Measurements from ENCODE around the gene FBXL7.

FBXL7 gene

GRCh38 chr5:15783734-15784133 is 283.8 kb downstream of the FBXL7 start:
- no peak overlapping the region for H3K4me2 ChIP-seq (ENCODE audit: low read length)
- H3K9me3 ChIP-seq (ENCODE audit: low read length), result no peaks in the 10 kb centered on the region
- H3F3A ChIP-seq (ENCODE audit: insufficient read depth, low read length), result no peaks in the 10 kb centered on the region
- H2AFZ ChIP-seq (ENCODE audit: low read length), result no peak overlapping the region
- no peaks in the 10 kb centered on the region for H4K20me1 ChIP-seq (ENCODE audit: insufficient read depth, low read length)
- H3K4me1 ChIP-seq (ENCODE audit: insufficient read depth, low read length, severe bottlenecking), result no peaks in the 10 kb centered on the region
- H3K27me3 ChIP-seq (ENCODE audit: insufficient read depth, low read length), result no peaks in the 10 kb centered on the region
- H3K9ac ChIP-seq (ENCODE audit: low read length), result no peak overlapping the region
- no peak overlapping the region for H3K27ac ChIP-seq (ENCODE audit: low read depth, low read length, poor library complexity, severe bottlenecking)
- no peaks in the 10 kb centered on the region for H3K79me2 ChIP-seq (ENCODE audit: insufficient read depth, low read length)
- no peaks in the 10 kb centered on the region for H3K36me3 ChIP-seq (ENCODE audit: insufficient read depth, low read length)
- no peak overlapping the region for H3K4me3 ChIP-seq (ENCODE audit: low read depth, low read length, poor library complexity, severe bottlenecking)
- TF ChIP-seq EZH2 (IDR thresholded peaks at IDR 0.05; ENCODE audit: borderline replicate concordance, low read length), result no peak
- no peak for TF ChIP-seq CTCF (IDR thresholded peaks at IDR 0.05; ENCODE audit: low read length)
- H3K9me2 ChIP-seq (ENCODE audit: low read depth, low read length), result no peaks in the 10 kb centered on the region

- H3K9me2 ChIP-seq (ENCODE audit: low read depth, low read length), result no peaks in the 10 kb centered on the region
- no peaks in the 10 kb centered on the region for H3K4me1 ChIP-seq (ENCODE audit: insufficient read depth, low read length, severe bottlenecking)
- no peak overlapping the region for H3K9ac ChIP-seq (ENCODE audit: low read length)
- H3K4me3 ChIP-seq (ENCODE audit: low read depth, low read length, poor library complexity, severe bottlenecking), result no peak overlapping the region
- H3K9me3 ChIP-seq (ENCODE audit: low read length), result no peaks in the 10 kb centered on the region
- no peak for TF ChIP-seq CTCF (IDR thresholded peaks at IDR 0.05; ENCODE audit: low read length)
- no peak for TF ChIP-seq EZH2 (IDR thresholded peaks at IDR 0.05; ENCODE audit: borderline replicate concordance, low read length)
- no peak overlapping the region for H3K27ac ChIP-seq (ENCODE audit: low read depth, low read length, poor library complexity, severe bottlenecking)
- no peak overlapping the region for H3K4me2 ChIP-seq (ENCODE audit: low read length)
- no peaks in the 10 kb centered on the region for H3K36me3 ChIP-seq (ENCODE audit: insufficient read depth, low read length)
- H3F3A ChIP-seq (ENCODE audit: insufficient read depth, low read length), result no peaks in the 10 kb centered on the region
- H3K27me3 ChIP-seq (ENCODE audit: insufficient read depth, low read length), result no peaks in the 10 kb centered on the region
- H2AFZ ChIP-seq (ENCODE audit: low read length), result no peak overlapping the region
- H3K79me2 ChIP-seq (ENCODE audit: insufficient read depth, low read length), result no peaks in the 10 kb centered on the region
- H4K20me1 ChIP-seq (ENCODE audit: insufficient read depth, low read length), result no peaks in the 10 kb centered on the region
These were observed 285.6 kb downstream of the FBXL7 start for GRCh38 chr5:15785531-15785981.

- no peaks in the 10 kb centered on the region for H4K20me1 ChIP-seq (ENCODE audit: insufficient read depth, low read length)
- no peaks in the 10 kb centered on the region for H3K4me1 ChIP-seq (ENCODE audit: insufficient read depth, low read length, severe bottlenecking)
- no peak overlapping the region for H3K4me3 ChIP-seq (ENCODE audit: low read depth, low read length, poor library complexity, severe bottlenecking)
- no peak overlapping the region for H3K27ac ChIP-seq (ENCODE audit: low read depth, low read length, poor library complexity, severe bottlenecking)
- no peaks in the 10 kb centered on the region for H3K9me2 ChIP-seq (ENCODE audit: low read depth, low read length)
- no peaks in the 10 kb centered on the region for H3K36me3 ChIP-seq (ENCODE audit: insufficient read depth, low read length)
- H3K79me2 ChIP-seq (ENCODE audit: insufficient read depth, low read length), result no peaks in the 10 kb centered on the region
- TF ChIP-seq EZH2 (IDR thresholded peaks at IDR 0.05; ENCODE audit: borderline replicate concordance, low read length) (no peak), CTCF (IDR thresholded peaks at IDR 0.05; ENCODE audit: low read length) (no peak)
- H3F3A ChIP-seq (ENCODE audit: insufficient read depth, low read length), result no peaks in the 10 kb centered on the region
- no peak overlapping the region for H3K4me2 ChIP-seq (ENCODE audit: low read length)
- H3K9me3 ChIP-seq (ENCODE audit: low read length), result no peaks in the 10 kb centered on the region
- no peaks in the 10 kb centered on the region for H3K27me3 ChIP-seq (ENCODE audit: insufficient read depth, low read length)
- no peak overlapping the region for H3K9ac ChIP-seq (ENCODE audit: low read length)
- H2AFZ ChIP-seq (ENCODE audit: low read length), result no peak overlapping the region
These were observed 286.3 kb downstream of the FBXL7 start for GRCh38 chr5:15786326-15786725.
